Osteoblast (primary cell): ENCODE measurements around the gene DYNC1I1. TPM values are rescaled to one million over a fixed set of nuclear protein-coding genes. Genes with fewer than 3 reads are reported as not detected.

Source experiments
- DNase-seq: peaks from one replicate; pipeline ENCODE4 v3.0.0; 2011; ENCODE audit warnings: low spot score, mixed read lengths; ENCODE audit not compliant: insufficient read length; ENCODE audit errors: missing footprints
- H2AFZ ChIP-seq: 2 replicates; pipeline ENCODE4 v1.6.0; 2011; ENCODE audit warnings: mild to moderate bottlenecking, low read length
- H3K27ac ChIP-seq: 2 replicates; pipeline ENCODE4 v1.5.1; 2011; ENCODE audit warnings: mild to moderate bottlenecking, low read depth, low read length, moderate library complexity
- H3K27me3 ChIP-seq: 2 replicates; pipeline ENCODE4 v1.6.0; 2012; ENCODE audit warnings: mild to moderate bottlenecking, control low read depth, inconsistent platforms, low read length, moderate library complexity; ENCODE audit not compliant: insufficient read depth
- H3K36me3 ChIP-seq: 2 replicates; pipeline ENCODE4 v1.5.1; 2011; ENCODE audit warnings: mild to moderate bottlenecking, low read length, control low read depth, moderate library complexity; ENCODE audit not compliant: insufficient read depth
- H3K4me1 ChIP-seq: 2 replicates; pipeline ENCODE4 v1.5.1; 2011; ENCODE audit warnings: mild to moderate bottlenecking, low read length, control low read depth, moderate library complexity; ENCODE audit not compliant: insufficient read depth
- H3K4me2 ChIP-seq: 2 replicates; pipeline ENCODE4 v1.6.0; 2011; ENCODE audit warnings: mild to moderate bottlenecking, low read length; ENCODE audit not compliant: insufficient read depth
- H3K4me3 ChIP-seq: fragments of 200-600 bp; sonication (generic); 3 replicates; pipeline ENCODE4 v1.5.1; 2012; ENCODE audit warnings: mild to moderate bottlenecking, low read length, inconsistent platforms; ENCODE audit not compliant: insufficient read depth
- H3K79me2 ChIP-seq: 2 replicates; pipeline ENCODE4 v1.6.0; 2012; ENCODE audit warnings: mild to moderate bottlenecking, low read length, control low read depth, inconsistent platforms; ENCODE audit not compliant: insufficient read depth
- H3K9me3 ChIP-seq: 2 replicates; pipeline ENCODE4 v1.5.1; 2011; ENCODE audit warnings: low read depth, low read length, control low read depth
- H4K20me1 ChIP-seq: 2 replicates; pipeline ENCODE4 v1.6.0; 2012; ENCODE audit warnings: mild to moderate bottlenecking, low read length, control low read depth; ENCODE audit not compliant: insufficient read depth
- total RNA-seq: library from RNA; depleted of rRNA; stranded (reverse); fragments of >200 nt; gene quantifications from 2 replicates; pipeline ENCODE4 v1.2.3, GENCODE V29; 2012
- TF ChIP-seq, protein P1 (sequence below): IDR thresholded peaks from 2 replicates; pipeline ENCODE4 v1.5.1; 2011; ENCODE audit warnings: mild to moderate bottlenecking, low read depth, low read length, moderate library complexity; ENCODE audit errors: extremely low read depth

Gene DYNC1I1
- total RNA-seq, 1 donor, result 2.2 TPM

GRCh38 chr7:95989301-95989700 lies 216.9 kb downstream of the DYNC1I1 start:
- Histone ChIP-seq H3K27me3 (no peaks in the 10 kb centered on the region), H4K20me1 (no peaks in the 10 kb centered on the region), H3K4me3 (no peak overlapping the region), H3K79me2 (no peaks in the 10 kb centered on the region), H2AFZ (no peak overlapping the region), H3K4me1 (no peaks in the 10 kb centered on the region), H3K27ac (no peak overlapping the region), H3K9me3 (no peaks in the 10 kb centered on the region), H3K4me2 (no peak overlapping the region), H3K36me3 (no peaks in the 10 kb centered on the region)
- DNase-seq, result no peak
- TF ChIP-seq, protein P1, sequence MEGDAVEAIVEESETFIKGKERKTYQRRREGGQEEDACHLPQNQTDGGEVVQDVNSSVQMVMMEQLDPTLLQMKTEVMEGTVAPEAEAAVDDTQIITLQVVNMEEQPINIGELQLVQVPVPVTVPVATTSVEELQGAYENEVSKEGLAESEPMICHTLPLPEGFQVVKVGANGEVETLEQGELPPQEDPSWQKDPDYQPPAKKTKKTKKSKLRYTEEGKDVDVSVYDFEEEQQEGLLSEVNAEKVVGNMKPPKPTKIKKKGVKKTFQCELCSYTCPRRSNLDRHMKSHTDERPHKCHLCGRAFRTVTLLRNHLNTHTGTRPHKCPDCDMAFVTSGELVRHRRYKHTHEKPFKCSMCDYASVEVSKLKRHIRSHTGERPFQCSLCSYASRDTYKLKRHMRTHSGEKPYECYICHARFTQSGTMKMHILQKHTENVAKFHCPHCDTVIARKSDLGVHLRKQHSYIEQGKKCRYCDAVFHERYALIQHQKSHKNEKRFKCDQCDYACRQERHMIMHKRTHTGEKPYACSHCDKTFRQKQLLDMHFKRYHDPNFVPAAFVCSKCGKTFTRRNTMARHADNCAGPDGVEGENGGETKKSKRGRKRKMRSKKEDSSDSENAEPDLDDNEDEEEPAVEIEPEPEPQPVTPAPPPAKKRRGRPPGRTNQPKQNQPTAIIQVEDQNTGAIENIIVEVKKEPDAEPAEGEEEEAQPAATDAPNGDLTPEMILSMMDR, result no peak

- no peak for DNase-seq
- TF ChIP-seq, protein P1, result peak; percentile 27
- no peaks in the 10 kb centered on the region for H3K27me3 ChIP-seq
Observed at GRCh38 chr7:95993380-95993779, 221.0 kb downstream of the DYNC1I1 start.

GRCh38 chr7:95996174-95996573 lies 223.8 kb downstream of the DYNC1I1 start:
- Histone ChIP-seq H3K27ac (no peak overlapping the region), H3K36me3 (no peaks in the 10 kb centered on the region), H3K9me3 (no peaks in the 10 kb centered on the region), H3K4me1 (no peaks in the 10 kb centered on the region), H3K79me2 (no peaks in the 10 kb centered on the region), H3K4me3 (no peak overlapping the region), H2AFZ (no peak overlapping the region), H4K20me1 (no peaks in the 10 kb centered on the region), H3K4me2 (no peak overlapping the region), H3K27me3 (no peaks in the 10 kb centered on the region)
- DNase-seq, result no peak
- TF ChIP-seq, protein P1, result no peak

More at GRCh38 chr7:95993380-95993779, 221.0 kb downstream of the DYNC1I1 start:
- H3K27ac ChIP-seq, result no peak overlapping the region
- H3K4me3 ChIP-seq, result no peak overlapping the region
- H3K79me2 ChIP-seq, result no peaks in the 10 kb centered on the region
- no peak overlapping the region for H2AFZ ChIP-seq
- H3K36me3 ChIP-seq, result no peaks in the 10 kb centered on the region
- no peak overlapping the region for H3K4me2 ChIP-seq
- no peaks in the 10 kb centered on the region for H4K20me1 ChIP-seq
- H3K9me3 ChIP-seq, result no peaks in the 10 kb centered on the region
- H3K4me1 ChIP-seq, result no peaks in the 10 kb centered on the region

GRCh38 chr7:95996886-95997285 lies 224.5 kb downstream of the DYNC1I1 start:
- TF ChIP-seq, protein P1, result no peak
- H3K9me3 ChIP-seq, result no peaks in the 10 kb centered on the region
- H3K4me3 ChIP-seq, result no peak overlapping the region
- H3K27ac ChIP-seq, result no peak overlapping the region
- no peaks in the 10 kb centered on the region for H3K27me3 ChIP-seq
- DNase-seq, result no peak
- no peaks in the 10 kb centered on the region for H4K20me1 ChIP-seq
- no peaks in the 10 kb centered on the region for H3K4me1 ChIP-seq
- no peak overlapping the region for H3K4me2 ChIP-seq
- no peaks in the 10 kb centered on the region for H3K79me2 ChIP-seq
- H3K36me3 ChIP-seq, result no peaks in the 10 kb centered on the region
- H2AFZ ChIP-seq, result no peak overlapping the region
